A673 (cell line): ENCODE data around the gene TMEM217. TPM values are rescaled to one million over a fixed set of nuclear protein-coding genes. Genes with fewer than 3 reads are reported as not detected.

Source experiments
- BruUV-seq: library from RNA; stranded (reverse); fragments of 400-500 nt; replicated peaks from 2 replicates; lab custom pipeline; 2021; lab: Mats Ljungman, UMichigan
- CTCF ChIA-PET: fragments of 300-600 bp; sonication (Branson Sonifier 250); formaldehyde crosslinking; loops from one replicate; lab custom pipeline; 2022; ENCODE audit warnings: antibody characterized with exemption; lab: Charles Lee
- POLR2A ChIA-PET: fragments of 300-600 bp; sonication (Branson Sonifier 250); formaldehyde crosslinking; loops from one replicate; lab custom pipeline; 2022; ENCODE audit warnings: antibody characterized with exemption; ENCODE audit not compliant: low non-redundant PET; lab: Charles Lee
- DNase-seq: peaks from one replicate; pipeline ENCODE4 v3.0.0-alpha.2; 2015; ENCODE audit warnings: low spot score
- H3K27ac ChIP-seq: fragments of 200-600 bp; sonication (generic); 2 replicates; pipeline ENCODE4 v1.5.1; 2016; ENCODE audit warnings: mixed run types, low read depth, mild to moderate bottlenecking, mixed read lengths, antibody characterized with exemption, low read length; ENCODE audit not compliant: poor library complexity, severe bottlenecking
- H3K27me3 ChIP-seq: fragments of 200-600 bp; sonication (generic); replicated peaks from 2 replicates; pipeline ENCODE4 v1.6.1; 2017; ENCODE audit warnings: mixed run types, low read depth, mild to moderate bottlenecking, mixed read lengths, antibody characterized with exemption, low read length; ENCODE audit not compliant: insufficient read depth, poor library complexity
- H3K36me3 ChIP-seq: fragments of 200-600 bp; sonication (generic); 2 replicates; pipeline ENCODE4 v1.6.1; 2016; ENCODE audit warnings: mixed run types, mild to moderate bottlenecking, mixed read lengths, antibody characterized with exemption, low read length; ENCODE audit not compliant: insufficient read depth, poor library complexity, severe bottlenecking
- H3K4me1 ChIP-seq: fragments of 200-600 bp; sonication (generic); 2 replicates; pipeline ENCODE4 v1.6.1; 2017; ENCODE audit warnings: mixed run types, mild to moderate bottlenecking, mixed read lengths, antibody characterized with exemption, low read length; ENCODE audit not compliant: insufficient read depth, poor library complexity, severe bottlenecking
- H3K4me3 ChIP-seq: fragments of 200-600 bp; sonication (generic); 2 replicates; pipeline ENCODE4 v1.5.1; 2016; ENCODE audit warnings: low read depth, mixed run types, mild to moderate bottlenecking, mixed read lengths, low read length; ENCODE audit not compliant: poor library complexity, severe bottlenecking
- H3K9me3 ChIP-seq: fragments of 200-600 bp; sonication (generic); 2 replicates; pipeline ENCODE4 v1.6.1; 2016; ENCODE audit warnings: mixed run types, low read depth, mild to moderate bottlenecking, mixed read lengths, antibody characterized with exemption, low read length; ENCODE audit not compliant: poor library complexity, severe bottlenecking
- CTCF ChIP-seq: fragments of 300-800, 200-600 bp; sonication (generic); conservative IDR thresholded peaks from 2 replicates; pipeline ENCODE4 v1.5.1; 2017; ENCODE audit warnings: low read depth, mild to moderate bottlenecking, antibody characterized with exemption, low read length, moderate library complexity, mixed read lengths
- EZH2 ChIP-seq: fragments of 200-600 bp; sonication (generic); IDR thresholded peaks from 2 replicates; pipeline ENCODE4 v1.6.1; 2017; ENCODE audit warnings: borderline replicate concordance, low read depth, mild to moderate bottlenecking, mixed read lengths, antibody characterized with exemption, low read length; ENCODE audit not compliant: poor library complexity, severe bottlenecking
- intact Hi-C: fragments of 100-400 bp; cut with micrococcal nuclease; formaldehyde crosslinking; loops from one replicate; pipeline ENCODE4 v1.10.0; 2022; ENCODE audit not compliant: unreplicated experiment
- total RNA-seq: library from RNA; stranded (reverse); gene quantifications from 2 replicates; pipeline ENCODE4 v1.2.3, GENCODE V29; 2021

Gene TMEM217
- total RNA-seq, 1 experiment from 2014 or later, result 0.37 TPM

GRCh38 chr6:37242429-37243052, 15.4 kb downstream of the TMEM217 start:
- TF ChIP-seq EZH2 (no peak), CTCF (no peak)
- H3K9me3 ChIP-seq, result no peaks in the 10 kb centered on the region
- H3K36me3 ChIP-seq, result no peaks in the 10 kb centered on the region
- H3K27me3 ChIP-seq, result no peaks in the 10 kb centered on the region
- intact Hi-C loops, result no loop called here
- H3K27ac ChIP-seq, result no peak overlapping the region
- ChIA-PET POLR2A (no interaction called here), CTCF (interaction anchor here (0.6 kb wide), 2 partner anchors 21 to 1473 kb away, joined by 8 read pairs; no protein-coding TSS in a partner anchor)
- peak; percentile 62 for DNase-seq
- peaks cover 9% of the 10 kb centered on the region for H3K4me1 ChIP-seq
- BruUV-seq, result no TSS peak
- H3K4me3 ChIP-seq, result no peak overlapping the region

DNA sequence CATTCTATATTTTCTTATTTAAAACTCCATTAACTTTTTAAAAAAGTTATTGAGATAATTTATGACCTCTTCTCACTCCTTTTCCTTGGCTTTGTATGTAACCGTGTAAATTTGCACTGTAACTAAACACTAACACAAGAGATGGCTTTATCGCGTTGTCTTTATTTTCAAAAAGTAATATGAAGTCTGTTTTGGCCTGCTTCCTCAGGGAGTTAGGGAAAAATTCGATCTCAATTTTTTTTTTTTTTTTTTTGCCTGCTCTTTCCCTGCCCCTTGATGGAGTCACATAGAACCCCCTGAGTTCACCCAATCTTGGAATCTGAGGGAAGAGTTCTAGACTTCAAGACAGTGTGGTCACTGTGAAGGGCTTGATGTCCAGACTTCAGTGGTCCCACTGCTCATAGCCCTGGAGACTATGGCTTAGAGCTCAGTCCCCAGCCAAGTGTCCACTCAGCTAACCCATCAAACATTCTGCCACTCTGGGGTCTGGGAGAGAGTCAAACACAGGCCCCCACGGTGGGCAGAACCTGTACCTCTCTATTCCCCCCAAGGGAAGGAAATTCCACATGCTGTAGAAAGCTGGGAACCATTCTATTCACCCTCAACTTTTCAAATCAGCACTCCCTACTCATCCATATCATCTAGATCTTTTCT, 16.0 kb downstream of the TMEM217 start:
- TF ChIP-seq EZH2 (no peak), CTCF (no peak)
- Histone ChIP-seq H3K9me3 (no peaks in the 10 kb centered on the region), H3K36me3 (no peaks in the 10 kb centered on the region), H3K4me1 (peaks cover 9% of the 10 kb centered on the region), H3K4me3 (no peak overlapping the region), H3K27me3 (no peaks in the 10 kb centered on the region), H3K27ac (no peak overlapping the region)
- DNase-seq, result no peak
- CTCF ChIA-PET, result interaction anchor here (0.6 kb wide), 1 partner anchor 21 kb away, joined by 8 read pairs; no protein-coding TSS in a partner anchor
- POLR2A ChIA-PET, result no interaction called here
- BruUV-seq, result no TSS peak
- intact Hi-C loops, result no loop called here

DNA sequence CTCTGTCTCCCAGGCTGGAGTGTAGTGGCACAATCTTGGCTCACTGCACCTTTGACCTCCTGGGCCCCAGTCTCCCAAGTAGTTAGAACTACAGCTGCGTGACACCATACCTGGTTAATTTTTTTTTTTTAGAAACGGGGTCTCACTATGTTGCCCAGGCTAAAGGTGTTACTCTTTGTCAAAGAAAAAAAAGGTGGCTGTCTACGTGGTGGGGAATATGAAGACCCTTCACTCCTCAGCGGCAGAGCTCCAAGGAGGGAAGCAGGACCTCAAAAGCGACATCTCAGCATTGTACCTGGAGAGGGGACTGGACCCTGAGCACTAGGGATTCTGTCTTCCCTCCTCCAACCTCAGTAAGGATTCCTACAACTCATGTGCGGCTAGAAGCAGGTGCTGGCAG, 16.8 kb downstream of the TMEM217 start:
- ChIA-PET CTCF (no interaction called here), POLR2A (no interaction called here)
- no peak for TF ChIP-seq CTCF
- TF ChIP-seq EZH2, result no peak
- H3K9me3 ChIP-seq, result no peaks in the 10 kb centered on the region
- H3K4me1 ChIP-seq, result peaks cover 9% of the 10 kb centered on the region
- no TSS peak for BruUV-seq
- no peak for DNase-seq
- no peak overlapping the region for H3K4me3 ChIP-seq
- intact Hi-C loops, result no loop called here
- H3K27ac ChIP-seq, result no peak overlapping the region
- H3K36me3 ChIP-seq, result no peaks in the 10 kb centered on the region
- H3K27me3 ChIP-seq, result no peaks in the 10 kb centered on the region
